SU-DHL-6 (cell line): ENCODE results near the gene EYA2.

Source experiments
- H2AFZ ChIP-seq: fragments of 200-600 bp; sonication (generic); 2 replicates; pipeline ENCODE4 v1.6.1; 2014; ENCODE audit warnings: low read depth, mild to moderate bottlenecking, moderate library complexity, mixed read lengths, antibody characterized with exemption, low read length; ENCODE audit not compliant: severe bottlenecking
- H3F3A ChIP-seq: fragments of 200-600 bp; shearing (Covaris generic); 2 replicates; pipeline ENCODE4 v1.6.0; 2016; ENCODE audit warnings: antibody characterized with exemption, mild to moderate bottlenecking; ENCODE audit not compliant: insufficient read depth
- H3K27ac ChIP-seq: fragments of 200-600 bp; sonication (generic); 2 replicates; pipeline ENCODE4 v1.5.1; 2016; ENCODE audit warnings: low read depth, mild to moderate bottlenecking, low read length, moderate library complexity, mixed read lengths
- H3K27me3 ChIP-seq: fragments of 200-600 bp; sonication (generic), shearing (Covaris generic); 2 replicates; pipeline ENCODE4 v1.6.0; 2014; ENCODE audit warnings: mild to moderate bottlenecking, low read length
- H3K36me3 ChIP-seq: fragments of 200-600 bp; sonication (generic); 2 replicates; pipeline ENCODE4 v1.6.1; 2014; ENCODE audit warnings: mild to moderate bottlenecking, low read length, mixed read lengths
- H3K4me2 ChIP-seq: fragments of 300-600, 200-600 bp; shearing (Covaris generic), sonication (generic); 2 replicates; pipeline ENCODE4 v1.6.0; 2014; ENCODE audit warnings: low read length, low read depth, mild to moderate bottlenecking; ENCODE audit not compliant: poor library complexity, severe bottlenecking
- H3K4me3 ChIP-seq: fragments of 200-600 bp; sonication (generic); 2 replicates; pipeline ENCODE4 v1.5.1; 2014; ENCODE audit warnings: antibody characterized with exemption, low read length, mild to moderate bottlenecking, mixed read lengths; ENCODE audit not compliant: insufficient read depth, poor library complexity, severe bottlenecking
- H3K79me2 ChIP-seq: fragments of 200-600 bp; sonication (generic); 2 replicates; pipeline ENCODE4 v1.6.1; 2014; ENCODE audit warnings: mild to moderate bottlenecking, low read length, moderate library complexity; ENCODE audit not compliant: insufficient read depth
- H3K9ac ChIP-seq: fragments of 200-600 bp; sonication (generic); 2 replicates; pipeline ENCODE4 v1.7.0; 2014; ENCODE audit warnings: mild to moderate bottlenecking, low read length
- H3K9me2 ChIP-seq: fragments of 200-600 bp; sonication (generic); replicated peaks from 2 replicates; pipeline ENCODE4 v1.6.1; 2014; ENCODE audit warnings: low read length; ENCODE audit not compliant: insufficient read depth
- H3K9me3 ChIP-seq: fragments of 200-600 bp; sonication (generic); 2 replicates; pipeline ENCODE4 v1.6.1; 2014; ENCODE audit warnings: low read length, mixed read lengths; ENCODE audit not compliant: insufficient read depth
- H4K20me1 ChIP-seq: fragments of 200-600 bp; sonication (generic); 2 replicates; pipeline ENCODE4 v1.6.1; 2014; ENCODE audit warnings: low read depth, mild to moderate bottlenecking, antibody characterized with exemption, low read length, moderate library complexity, mixed read lengths
- EZH2phosphoT487 ChIP-seq: fragments of 200-600 bp; sonication (generic), shearing (Covaris generic); conservative IDR thresholded peaks from 2 replicates; pipeline ENCODE4 v1.6.1; 2018; ENCODE audit warnings: mild to moderate bottlenecking, antibody characterized with exemption, low read length, moderate library complexity, mixed read lengths
- TF ChIP-seq, protein P1 (sequence below): fragments of 200-600 bp; sonication (generic); IDR thresholded peaks from one replicate; pipeline ENCODE4 v1.5.1; 2017; ENCODE audit warnings: antibody characterized with exemption, mild to moderate bottlenecking, low read length, moderate library complexity; ENCODE audit not compliant: insufficient read depth, poor library complexity, severe bottlenecking

Gene EYA2

GRCh38 chr20:46955601-46956556 lies 61.2 kb downstream of the EYA2 start:
- Histone ChIP-seq H3K9me3 (no peaks in the 10 kb centered on the region), H3K36me3 (no peaks in the 10 kb centered on the region), H3K9ac (no peak overlapping the region), H4K20me1 (no peaks in the 10 kb centered on the region), H3K27ac (no peak overlapping the region), H3K4me3 (no peak overlapping the region), H3F3A (no peaks in the 10 kb centered on the region), H3K79me2 (no peaks in the 10 kb centered on the region), H3K27me3 (no peaks in the 10 kb centered on the region), H3K9me2 (no peaks in the 10 kb centered on the region), H2AFZ (no peak overlapping the region), H3K4me2 (no peak overlapping the region)
- TF ChIP-seq EZH2phosphoT487 = no peak
- TF ChIP-seq, protein P1, sequence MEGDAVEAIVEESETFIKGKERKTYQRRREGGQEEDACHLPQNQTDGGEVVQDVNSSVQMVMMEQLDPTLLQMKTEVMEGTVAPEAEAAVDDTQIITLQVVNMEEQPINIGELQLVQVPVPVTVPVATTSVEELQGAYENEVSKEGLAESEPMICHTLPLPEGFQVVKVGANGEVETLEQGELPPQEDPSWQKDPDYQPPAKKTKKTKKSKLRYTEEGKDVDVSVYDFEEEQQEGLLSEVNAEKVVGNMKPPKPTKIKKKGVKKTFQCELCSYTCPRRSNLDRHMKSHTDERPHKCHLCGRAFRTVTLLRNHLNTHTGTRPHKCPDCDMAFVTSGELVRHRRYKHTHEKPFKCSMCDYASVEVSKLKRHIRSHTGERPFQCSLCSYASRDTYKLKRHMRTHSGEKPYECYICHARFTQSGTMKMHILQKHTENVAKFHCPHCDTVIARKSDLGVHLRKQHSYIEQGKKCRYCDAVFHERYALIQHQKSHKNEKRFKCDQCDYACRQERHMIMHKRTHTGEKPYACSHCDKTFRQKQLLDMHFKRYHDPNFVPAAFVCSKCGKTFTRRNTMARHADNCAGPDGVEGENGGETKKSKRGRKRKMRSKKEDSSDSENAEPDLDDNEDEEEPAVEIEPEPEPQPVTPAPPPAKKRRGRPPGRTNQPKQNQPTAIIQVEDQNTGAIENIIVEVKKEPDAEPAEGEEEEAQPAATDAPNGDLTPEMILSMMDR = no peak

GRCh38 chr20:46959081-46959692 lies 64.5 kb downstream of the EYA2 start:
- no peaks in the 10 kb centered on the region for H3F3A ChIP-seq
- H3K27ac ChIP-seq = no peak overlapping the region
- no peaks in the 10 kb centered on the region for H3K36me3 ChIP-seq
- no peak overlapping the region for H3K4me3 ChIP-seq
- H3K27me3 ChIP-seq = no peaks in the 10 kb centered on the region
- no peak overlapping the region for H2AFZ ChIP-seq
- H3K4me2 ChIP-seq = no peak overlapping the region
- no peaks in the 10 kb centered on the region for H3K9me3 ChIP-seq
- H3K9me2 ChIP-seq = no peaks in the 10 kb centered on the region
- no peaks in the 10 kb centered on the region for H3K79me2 ChIP-seq
- H3K9ac ChIP-seq = no peak overlapping the region
- H4K20me1 ChIP-seq = no peaks in the 10 kb centered on the region
- no peak for TF ChIP-seq EZH2phosphoT487
- TF ChIP-seq, protein P1 = no peak

GRCh38 chr20:46959821-46960220 lies 65.2 kb downstream of the EYA2 start:
- H3K4me3 ChIP-seq = no peak overlapping the region
- H2AFZ ChIP-seq = no peak overlapping the region
- H3K9me2 ChIP-seq = no peaks in the 10 kb centered on the region
- no peaks in the 10 kb centered on the region for H3F3A ChIP-seq
- H3K79me2 ChIP-seq = no peaks in the 10 kb centered on the region
- H3K27ac ChIP-seq = no peak overlapping the region
- TF ChIP-seq EZH2phosphoT487 = no peak
- TF ChIP-seq, protein P1 = no peak
- H3K27me3 ChIP-seq = no peaks in the 10 kb centered on the region
- H4K20me1 ChIP-seq = no peaks in the 10 kb centered on the region
- H3K36me3 ChIP-seq = no peaks in the 10 kb centered on the region
- H3K4me2 ChIP-seq = no peak overlapping the region
- H3K9me3 ChIP-seq = no peaks in the 10 kb centered on the region
- H3K9ac ChIP-seq = no peak overlapping the region
